OCI-LY7 (cell line): Measurements from ENCODE around the gene TMEM26.

ENCODE experiments used
- CTCF ChIP-seq: fragments of 200-600 bp; sonication (generic); conservative IDR thresholded peaks from 2 replicates; pipeline ENCODE4 v1.5.1; 2014; ENCODE audit warnings: mild to moderate bottlenecking, antibody characterized with exemption, low read length, moderate library complexity, mixed read lengths
- EZH2phosphoT487 ChIP-seq: fragments of 200-600 bp; sonication (generic); IDR thresholded peaks from 2 replicates; pipeline ENCODE4 v1.6.1; 2018; ENCODE audit warnings: low read depth, borderline replicate concordance, mild to moderate bottlenecking, mixed run types, antibody characterized with exemption, low read length, moderate library complexity, mixed read lengths

DNA sequence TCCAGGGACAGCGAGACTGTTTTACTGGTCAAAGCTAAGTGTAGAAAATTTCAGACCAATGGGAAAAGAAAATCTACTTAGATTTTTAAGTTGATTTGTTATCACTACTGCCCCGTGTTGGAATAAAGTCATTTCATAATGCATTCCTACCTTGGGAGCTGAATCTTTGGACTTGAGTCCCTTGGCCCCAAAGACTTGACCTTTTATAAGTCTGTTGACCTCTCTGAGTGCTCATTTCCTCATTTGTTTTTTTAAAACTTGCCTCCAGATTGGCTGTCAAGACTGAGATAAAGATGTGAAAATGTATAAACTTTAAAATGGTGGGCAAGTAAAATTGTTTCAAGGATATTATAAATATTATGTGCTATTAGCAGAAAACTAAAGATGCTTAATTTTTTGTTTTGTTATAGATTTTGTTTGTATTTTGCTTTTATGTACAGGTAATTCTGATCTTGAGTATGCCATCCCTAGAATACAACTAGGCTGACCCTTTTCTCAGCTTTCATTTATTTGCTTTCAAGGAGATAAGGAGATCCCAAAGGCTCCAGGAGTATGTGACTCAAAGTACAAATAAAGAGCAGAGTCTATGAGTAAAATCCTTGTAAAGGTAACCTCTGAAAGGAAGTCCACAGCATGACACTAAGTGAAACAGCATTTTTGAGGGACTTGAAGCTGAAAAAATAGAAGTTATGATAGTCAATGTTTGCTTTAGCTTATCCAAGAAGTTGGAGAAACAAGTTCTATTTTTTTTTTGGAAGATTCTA is 54.6 kb downstream of the TMEM26 start:
- TF ChIP-seq CTCF (no peak), EZH2phosphoT487 (no peak)
